SJSA1 (cell line): ENCODE results near the gene MAP4K2. TPM values are rescaled to one million over a fixed set of nuclear protein-coding genes. Genes with fewer than 3 reads are reported as not detected.

Source experiments
- DNase-seq, 2 experiments: peaks; one replicate each; pipeline ENCODE4 v3.0.0-alpha.2; 2015 to 2020; ENCODE audit warnings: low spot score in 2 of 2, low read depth in 1 of 2
- H3K27ac ChIP-seq: fragments of 250-450 bp; sonication (Bioruptor Pico); 2 replicates; pipeline ENCODE4 v1.5.1; 2020; ENCODE audit warnings: mild to moderate bottlenecking, moderate library complexity
- H3K27me3 ChIP-seq: fragments of 250-450 bp; sonication (Bioruptor Pico); replicated peaks from 2 replicates; pipeline ENCODE4 v1.5.1; 2020; ENCODE audit warnings: mild to moderate bottlenecking, moderate library complexity
- H3K36me3 ChIP-seq: fragments of 250-450 bp; sonication (Bioruptor Pico); 2 replicates; pipeline ENCODE4 v1.5.1; 2020; ENCODE audit warnings: mild to moderate bottlenecking
- H3K4me1 ChIP-seq: fragments of 250-450 bp; sonication (Bioruptor Pico); replicated peaks from 2 replicates; pipeline ENCODE4 v1.6.1; 2021; ENCODE audit warnings: mild to moderate bottlenecking
- H3K4me3 ChIP-seq: fragments of 250-450 bp; sonication (Bioruptor Pico); 2 replicates; pipeline ENCODE4 v1.5.1; 2020; ENCODE audit warnings: mild to moderate bottlenecking
- H3K9me3 ChIP-seq: fragments of 250-450 bp; sonication (Bioruptor Pico); replicated peaks from 2 replicates; pipeline ENCODE4 v1.5.1; 2020; ENCODE audit warnings: mild to moderate bottlenecking
- total RNA-seq: library from RNA; depleted of rRNA; stranded (reverse); fragments of >200 nt; shearing (Covaris generic); gene quantifications from 2 replicates; pipeline ENCODE4 v1.2.3, GENCODE V29; 2014; rRNA removed

Gene MAP4K2
- total RNA-seq, 1 experiment from 2014 or later, result 22.9 TPM

DNA sequence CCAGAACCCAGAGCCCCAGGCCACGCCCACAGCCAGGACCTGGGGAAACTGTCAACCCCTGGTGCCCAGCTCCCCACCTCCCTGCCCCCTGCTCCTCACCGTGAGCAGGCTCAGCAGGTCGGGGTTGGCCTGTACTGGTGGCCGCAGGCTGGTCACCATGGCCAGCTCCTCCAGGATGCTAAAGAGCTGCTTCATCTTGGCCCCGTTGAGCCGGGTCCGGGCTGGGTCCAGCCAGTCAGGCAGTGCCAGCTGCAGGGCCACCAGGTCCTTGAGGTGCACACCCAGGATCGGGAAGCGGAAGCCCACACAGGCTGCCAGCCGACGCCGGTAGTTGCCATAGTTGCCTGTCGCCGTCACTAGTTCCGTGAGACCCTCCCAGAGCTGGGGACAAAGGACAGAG, 66.4 kb downstream of the MAP4K2 start:
- peaks cover 8% of the 10 kb centered on the region for H3K4me1 ChIP-seq
- no peak overlapping the region for H3K4me3 ChIP-seq
- peaks cover 3% of the 10 kb centered on the region for H3K27me3 ChIP-seq
- no peaks in the 10 kb centered on the region for H3K36me3 ChIP-seq
- no peak overlapping the region for H3K27ac ChIP-seq
- no peak for DNase-seq
- peaks cover 3% of the 10 kb centered on the region; the same call in 1 of the 2 replicates for H3K9me3 ChIP-seq

DNA sequence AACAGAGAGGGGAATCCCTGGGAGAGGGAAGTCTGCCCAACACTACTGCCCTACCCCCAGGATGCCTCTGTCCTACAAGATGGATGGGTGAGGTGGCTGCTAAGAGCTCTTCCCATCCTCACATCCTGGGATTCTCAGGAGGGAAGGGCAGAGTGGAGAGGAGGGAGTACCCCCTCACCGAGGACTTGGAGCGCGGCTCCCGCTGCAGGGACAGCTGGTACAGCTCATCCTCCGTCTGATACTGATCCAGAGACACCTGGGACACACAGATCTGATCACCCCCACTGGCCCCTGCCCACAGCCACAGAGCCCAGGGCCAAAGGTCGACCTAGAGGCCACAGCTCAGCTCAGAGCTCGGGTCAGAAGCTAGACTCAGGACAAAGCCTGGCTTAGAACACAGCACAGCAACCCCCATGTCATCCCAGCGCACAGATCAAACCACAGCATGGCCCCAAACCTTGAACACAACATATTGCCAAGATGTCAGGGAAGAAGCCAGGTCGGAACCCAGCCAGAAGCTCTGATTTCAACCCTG, 67.2 kb downstream of the MAP4K2 start:
- Histone ChIP-seq H3K36me3 (no peaks in the 10 kb centered on the region), H3K9me3 (peaks cover 5% of the 10 kb centered on the region; the same call in 1 of the 2 replicates), H3K4me1 (peaks cover 8% of the 10 kb centered on the region), H3K27ac (no peak overlapping the region), H3K4me3 (no peak overlapping the region), H3K27me3 (peaks cover 10% of the 10 kb centered on the region)
- no peak for DNase-seq

Other genes starting within 250 kb of the MAP4K2 start
- not detected in 2 replicates for gene SLC22A11, start 247.3 kb downstream of the MAP4K2 start, total RNA-seq
- gene SLC22A12, start 212.0 kb downstream of the MAP4K2 start, total RNA-seq, result not detected in 2 replicates
- not detected in 2 replicates for gene NRXN2, start 80.0 kb downstream of the MAP4K2 start, total RNA-seq
- gene RASGRP2, start 59.1 kb downstream of the MAP4K2 start, total RNA-seq, result 0.08 and 3.1 TPM in 2 replicates
- gene PYGM, start 43.2 kb downstream of the MAP4K2 start, total RNA-seq, result 0.45 TPM in 1 of 2 replicates, not detected in the other
- 154 and 170 TPM in 2 replicates for gene SF1, start 24.7 kb downstream of the MAP4K2 start, total RNA-seq
- 13.8 and 22.0 TPM in 2 replicates for gene MEN1, start 7.3 kb upstream of the MAP4K2 start, total RNA-seq
- 0.03 TPM in 1 of 2 replicates, not detected in the other for gene CDC42BPG, start 41.4 kb upstream of the MAP4K2 start, total RNA-seq
- gene EHD1, start 75.4 kb upstream of the MAP4K2 start, total RNA-seq, result 75.2 and 85.7 TPM in 2 replicates
- 22.5 and 23.2 TPM in 2 replicates for gene ATG2A, start 114.0 kb upstream of the MAP4K2 start, total RNA-seq
- 20.6 and 30.6 TPM in 2 replicates for gene PPP2R5B, start 121.5 kb upstream of the MAP4K2 start, total RNA-seq
- not detected in 2 replicates for gene GPHA2, start 132.7 kb upstream of the MAP4K2 start, total RNA-seq
- gene MAJIN, start 168.9 kb upstream of the MAP4K2 start, total RNA-seq, result not detected in 2 replicates
- gene BATF2, start 193.8 kb upstream of the MAP4K2 start, total RNA-seq, result not detected in 2 replicates
- gene ARL2, start 210.9 kb upstream of the MAP4K2 start, total RNA-seq, result 155 and 222 TPM in 2 replicates
- gene SNX15, start 224.2 kb upstream of the MAP4K2 start, total RNA-seq, result 35.3 and 36.9 TPM in 2 replicates
- 35.8 and 69.9 TPM in 2 replicates for gene SAC3D1, start 238.0 kb upstream of the MAP4K2 start, total RNA-seq